Adrenal gland (tissue), 12 donors: ENCODE results near the gene CTRB1. TPM values are rescaled to one million over a fixed set of nuclear protein-coding genes. Genes with fewer than 3 reads are reported as not detected.
"Not testable (repeated sequence)": the region's sequence is repeated elsewhere in the genome, so short reads cannot be mapped to it uniquely, and the experiment has no call there.

Experiments used
- DNase-seq, 7 donors: peaks; one replicate each; pipeline ENCODE4 v3.0.0-alpha.2; 2019 to 2020
- H3K27ac ChIP-seq, 5 donors: fragments of 200-600 bp; sonication (generic) in 4 of 5; 1 replicate in 3 of 5; 2 replicates in 2 of 5; pipeline versions ENCODE4 v1.5.1 to v1.8.0; 2016 to 2020; ENCODE audit warnings: mild to moderate bottlenecking in 1 of 5
- H3K27me3 ChIP-seq: fragments of 200-600 bp; 2 replicates; pipeline ENCODE4 v1.8.0; 2021
- H3K36me3 ChIP-seq, 2 donors: fragments of 200-600 bp; replicated peaks in 1 of 2; 1 replicate in 1 of 2; 2 replicates in 1 of 2; pipeline versions ENCODE4 v1.5.1 to v1.8.0; 2018 to 2022
- H3K4me1 ChIP-seq, 2 donors: fragments of 200-600 bp; replicated peaks in 1 of 2; 1 replicate in 1 of 2; 2 replicates in 1 of 2; pipeline versions ENCODE4 v1.5.1 to v1.8.0; 2018 to 2021
- H3K4me3 ChIP-seq, 4 donors: fragments of 200-600 bp; sonication (generic) in 3 of 4; one replicate each; pipeline ENCODE4 v1.5.1; 2016 to 2018
- H3K9me3 ChIP-seq, 3 donors: fragments of 200-600 bp; sonication (generic) in 1 of 3; replicated peaks in 1 of 3; 1 replicate in 2 of 3; 2 replicates in 1 of 3; pipeline versions ENCODE4 v1.5.1 to v1.8.0; 2016 to 2021
- POLR2A ChIP-seq, 2 donors: fragments of 450-650 bp; IDR thresholded peaks; one replicate each; pipeline ENCODE4 v1.6.1; 2017; ENCODE audit warnings: antibody characterized with exemption in 2 of 2, mild to moderate bottlenecking in 2 of 2, moderate library complexity in 1 of 2
- WGBS, 4 donors: extraction: QIAGEN DNeasy Blood & Tissue Kit in 2 of 4; methylation state at CpG; one replicate each; pipeline versions ENCODE4 v1.1.5 to v1.1.7; 2013 to 2017; 5-methylcytosine and 5-hydroxymethylcytosine counted together
- intact Hi-C, 2 donors: fragments of 100-400 bp; cut with DNase I; formaldehyde crosslinking; loops; one replicate each; pipeline versions ENCODE4 v1.14.1 to v1.15.0; 2022 to 2023
- polyA plus RNA-seq, 3 donors: library from polyadenylated mRNA; stranded (reverse); fragments of 200-250 nt in 2 of 3; fragments of 350-450 nt in 1 of 3; fragmentation: Illumina TruSeq in 1 of 3; extraction: RNeasy Lipid Tissue Mini Kit (QIAGEN cat#74804) in 1 of 3; gene quantifications; one replicate each; pipeline ENCODE4 v1.2.3, GENCODE V29; 2013 to 2014
- total RNA-seq, 9 donors: library from RNA; depleted of rRNA in 4 of 9; stranded (reverse); fragments of >200 nt in 4 of 9; fragments of 120-200 nt in 1 of 9; fragmentation: NEBNext Ultra II Directional in 1 of 9; extraction: Animal tissue kit (Norgen Biotek cat#: 25700) in 1 of 9; gene quantifications; one replicate each; pipeline versions ENCODE4 v1.1.0 to v1.2.4, GENCODE V29; 2013 to 2023
- TF ChIP-seq, protein P1 (sequence below), 6 experiments: fragments of 450-650 bp in 4 of 6; fragments of 200-600 bp in 2 of 6; sonication (generic) in 1 of 6; IDR thresholded peaks; 1 replicate in 5 of 6; 2 replicates in 1 of 6; pipeline versions ENCODE4 v1.5.1 to v1.8.0; 2016 to 2021; ENCODE audit warnings: antibody characterized with exemption in 6 of 6, mild to moderate bottlenecking in 2 of 6, moderate library complexity in 1 of 6
- donor health status: healthy with polysubstance abuse.
- donor health status: Bipolar disorder and iron deficiency.
- donor health status: DM: yes; HTN: yes; CAD: no.
- donor health status: DM: no; HTN: no; CAD: no.
- donor health status: DM: no; HTN: no; CAD: no.
- donor health status: DM: yes; HTN: yes; CAD: no.

CTRB1 gene
- total and polyA plus RNA-seq, 12 donors: 0.67 to 9.9 (median 2.0) TPM; not detected in 3

DNA sequence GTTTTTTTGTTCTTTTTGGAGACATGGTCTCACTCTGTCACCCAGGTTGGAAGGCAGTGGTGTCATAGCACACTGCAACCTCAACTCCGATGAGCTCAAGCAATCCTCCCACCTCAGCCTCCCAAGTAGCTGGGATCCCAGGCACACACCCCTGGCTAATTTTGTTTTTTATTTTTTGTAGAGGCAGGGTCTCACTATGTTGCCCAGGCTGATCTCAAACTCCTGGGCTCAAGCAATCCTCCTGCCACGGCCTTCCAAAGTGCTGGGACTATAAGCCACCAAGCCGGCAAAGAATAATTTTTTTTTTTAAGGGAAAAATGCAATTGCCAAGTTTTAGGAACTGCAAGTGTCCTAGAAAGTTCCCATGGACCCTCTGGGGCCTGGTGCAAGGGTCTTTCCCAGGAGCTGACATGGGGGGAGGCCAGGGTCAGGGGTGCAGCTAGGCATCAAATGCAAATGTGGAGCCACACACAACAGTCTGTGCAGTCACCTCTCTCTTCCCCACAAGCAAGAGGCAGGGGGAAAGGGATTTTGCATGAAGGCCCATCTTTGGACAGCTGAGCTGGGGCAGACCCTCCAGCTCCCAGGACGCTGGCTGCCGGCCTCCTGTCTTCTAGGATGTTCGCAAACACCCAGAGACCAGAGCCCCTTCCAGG, 52.8 kb downstream of the CTRB1 start:
- 74 to 94% (median 82%) methylated on average over 3 to 6 of the region's 6 CpGs for WGBS, 4 donors
- TF ChIP-seq, protein P1, sequence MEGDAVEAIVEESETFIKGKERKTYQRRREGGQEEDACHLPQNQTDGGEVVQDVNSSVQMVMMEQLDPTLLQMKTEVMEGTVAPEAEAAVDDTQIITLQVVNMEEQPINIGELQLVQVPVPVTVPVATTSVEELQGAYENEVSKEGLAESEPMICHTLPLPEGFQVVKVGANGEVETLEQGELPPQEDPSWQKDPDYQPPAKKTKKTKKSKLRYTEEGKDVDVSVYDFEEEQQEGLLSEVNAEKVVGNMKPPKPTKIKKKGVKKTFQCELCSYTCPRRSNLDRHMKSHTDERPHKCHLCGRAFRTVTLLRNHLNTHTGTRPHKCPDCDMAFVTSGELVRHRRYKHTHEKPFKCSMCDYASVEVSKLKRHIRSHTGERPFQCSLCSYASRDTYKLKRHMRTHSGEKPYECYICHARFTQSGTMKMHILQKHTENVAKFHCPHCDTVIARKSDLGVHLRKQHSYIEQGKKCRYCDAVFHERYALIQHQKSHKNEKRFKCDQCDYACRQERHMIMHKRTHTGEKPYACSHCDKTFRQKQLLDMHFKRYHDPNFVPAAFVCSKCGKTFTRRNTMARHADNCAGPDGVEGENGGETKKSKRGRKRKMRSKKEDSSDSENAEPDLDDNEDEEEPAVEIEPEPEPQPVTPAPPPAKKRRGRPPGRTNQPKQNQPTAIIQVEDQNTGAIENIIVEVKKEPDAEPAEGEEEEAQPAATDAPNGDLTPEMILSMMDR (IDR thresholded peaks at IDR 0.05): no peak
- TF ChIP-seq POLR2A (IDR thresholded peaks at IDR 0.05): no peak
- no peak for DNase-seq

DNA sequence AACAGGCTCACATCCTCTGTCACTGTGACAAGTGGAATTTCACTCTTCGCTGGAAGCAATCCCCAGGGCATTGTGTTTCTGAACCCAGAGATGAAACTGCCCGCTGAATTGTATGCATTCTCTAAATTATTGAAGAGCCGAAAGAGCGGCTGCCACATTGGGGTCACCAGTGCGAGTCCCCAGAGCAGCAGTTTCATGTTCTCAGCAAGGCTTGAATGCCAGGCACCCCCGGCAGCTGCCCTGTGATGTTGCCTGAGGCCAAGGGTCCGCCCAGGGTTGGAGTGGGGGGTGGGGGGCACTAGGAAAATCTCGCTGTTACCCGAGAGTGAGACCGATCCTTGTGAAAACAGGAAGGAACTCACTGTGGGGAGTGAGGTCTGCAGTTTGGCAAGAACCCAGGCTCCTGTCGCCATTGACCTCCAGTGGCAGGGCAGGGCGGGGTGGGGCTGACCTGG, 53.3 kb downstream of the CTRB1 start:
- intact Hi-C loops: no loop called here
- peaks cover 9 to 17% of the 10 kb centered on the region in 2 donors for H3K4me1 ChIP-seq
- peak overlapping the region in 1 of 5 donors; percentile 5 for H3K27ac ChIP-seq
- no peak for DNase-seq
- H3K27me3 ChIP-seq: no peaks in the 10 kb centered on the region
- WGBS, 4 donors: 32 to 69% (median 52%) methylated on average over 7 to 12 of the region's 12 CpGs
- H3K9me3 ChIP-seq: no peaks in the 10 kb centered on the region
- no peaks in the 10 kb centered on the region for H3K36me3 ChIP-seq
- TF ChIP-seq POLR2A (IDR thresholded peaks at IDR 0.05): no peak
- TF ChIP-seq, protein P1 (IDR thresholded peaks at IDR 0.05): no peak
- H3K4me3 ChIP-seq: no peak overlapping the region

More for the DNA sequence above, 52.8 kb downstream of the CTRB1 start:
- intact Hi-C loops: no loop called here
- Histone ChIP-seq H3K36me3 (no peaks in the 10 kb centered on the region), H3K4me1 (peaks cover 12 to 17% of the 10 kb centered on the region in 2 donors), H3K9me3 (no peaks in the 10 kb centered on the region), H3K4me3 (no peak overlapping the region), H3K27ac (peak overlapping the region in 1 of 5 donors; percentile 5), H3K27me3 (no peaks in the 10 kb centered on the region)

DNA sequence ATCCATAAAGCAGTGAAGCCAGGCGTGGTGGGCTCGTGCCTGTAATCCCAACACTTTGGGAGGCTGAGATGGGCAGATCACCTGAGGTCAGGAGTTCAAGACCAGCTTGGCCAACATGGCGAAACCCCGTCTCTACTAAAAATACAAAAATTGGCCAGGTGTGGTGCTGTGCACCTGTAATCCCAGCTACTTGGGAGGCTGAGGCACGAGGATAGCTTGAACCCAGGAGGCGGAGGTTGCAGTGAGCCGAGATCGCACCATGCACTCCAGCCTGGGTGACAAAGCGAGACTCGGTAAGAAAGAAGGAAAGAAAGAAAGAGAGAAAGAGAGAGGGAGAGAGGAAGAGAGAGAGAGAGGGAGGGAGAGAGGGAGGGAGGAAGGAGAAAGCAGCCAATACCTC, 53.8 kb downstream of the CTRB1 start:
- H3K36me3 ChIP-seq, intact Hi-C loops, H3K27ac ChIP-seq, H3K4me3 ChIP-seq, DNase-seq, H3K27me3 ChIP-seq, H3K9me3 ChIP-seq: not testable (repeated sequence)
- WGBS, 4 donors: 92 to 94% (median 93%) methylated on average over 10 of the region's 10 CpGs
- H3K4me1 ChIP-seq: peaks cover 7 to 16% of the 10 kb centered on the region in 2 donors

DNA sequence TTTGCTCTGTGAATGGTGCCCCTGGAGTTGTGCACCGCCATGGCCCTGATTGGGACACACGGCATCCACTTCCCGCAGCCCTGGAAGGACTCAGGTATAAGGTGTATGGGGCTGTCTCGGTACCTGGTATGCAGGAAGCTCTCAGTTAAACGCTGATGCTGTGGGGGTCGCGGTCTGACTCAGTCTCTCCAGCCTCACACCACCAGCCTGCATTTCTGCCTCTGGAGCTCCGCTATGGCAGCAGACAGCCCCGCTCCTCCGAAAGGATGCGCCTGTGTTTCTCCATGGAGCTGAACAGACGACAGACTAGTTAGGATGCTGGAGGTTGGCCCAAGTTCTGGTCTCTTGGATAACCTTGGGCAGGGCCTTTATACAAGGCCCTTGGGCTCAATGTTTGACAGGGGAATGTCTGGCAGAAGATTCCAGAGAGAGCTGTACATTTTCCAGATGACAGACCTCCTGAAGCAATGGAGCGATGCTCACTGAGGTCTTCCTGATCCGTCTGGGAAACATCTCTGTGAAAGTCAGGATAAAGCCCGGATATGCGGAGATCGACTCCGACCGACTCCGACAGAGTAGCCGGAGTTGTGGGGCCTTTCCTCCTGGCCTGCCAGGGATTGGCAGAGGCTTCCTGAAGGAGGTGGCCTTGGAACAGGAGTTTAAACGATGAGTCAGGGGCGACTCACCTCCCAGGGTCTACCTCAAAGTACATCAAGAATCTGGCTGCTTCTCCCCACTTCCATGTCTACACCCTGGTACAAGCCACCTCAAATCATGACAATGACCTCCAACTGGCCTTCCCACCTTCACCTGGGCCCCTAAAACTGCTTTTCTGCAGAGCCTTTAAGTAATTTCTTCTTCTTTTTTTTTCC, 54.5 kb downstream of the CTRB1 start:
- DNase-seq: peak in 2 of 7 donors; percentile 39 to 48
- H3K9me3 ChIP-seq: no peaks in the 10 kb centered on the region
- H3K27ac ChIP-seq: no peak overlapping the region
- peaks cover under 1 to 10% of the 10 kb centered on the region in 2 donors for H3K4me1 ChIP-seq
- H3K4me3 ChIP-seq: no peak overlapping the region
- no peaks in the 10 kb centered on the region for H3K27me3 ChIP-seq
- 67 to 70% (median 69%) methylated on average over 15 to 23 of the region's 23 CpGs for WGBS, 4 donors
- H3K36me3 ChIP-seq: no peaks in the 10 kb centered on the region
- intact Hi-C loops: no loop called here
- TF ChIP-seq, protein P1 (IDR thresholded peaks at IDR 0.05): no peak
- no peak for TF ChIP-seq POLR2A (IDR thresholded peaks at IDR 0.05)

Other genes with a start within 250 kb of the CTRB1 start
- gene WDR59, start 233.9 kb upstream of the CTRB1 start, total RNA-seq: 100 to 1,000 TPM in 1 of 9 donors, 10 to 100 TPM in 8; 21.5 to 130 (median 71.3) TPM
- gene WDR59, start 233.9 kb upstream of the CTRB1 start, polyA plus RNA-seq: 10 to 100 TPM; 56.7 to 71.1 (median 57.0) TPM
- gene ZNRF1, start 220.0 kb upstream of the CTRB1 start, total RNA-seq: 10 to 100 TPM; 10.9 to 29.2 (median 27.1) TPM
- gene ZNRF1, start 220.0 kb upstream of the CTRB1 start, polyA plus RNA-seq: 10 to 100 TPM in 2 of 3 donors, 1 to 10 TPM in 1; 9.9 to 20.7 (median 13.6) TPM
- 10 to 100 TPM in 8 of 9 donors, 1 to 10 TPM in 1; 2.4 to 46.0 (median 21.6) TPM for gene LDHD, start 102.2 kb upstream of the CTRB1 start, total RNA-seq
- 10 to 100 TPM; 11.8 to 18.9 (median 12.1) TPM for gene LDHD, start 102.2 kb upstream of the CTRB1 start, polyA plus RNA-seq
- 10 to 100 TPM in 3 of 9 donors, 1 to 10 TPM in 6; 5.9 to 15.1 (median 9.6) TPM for gene ZFP1, start 70.5 kb upstream of the CTRB1 start, total RNA-seq
- gene ZFP1, start 70.5 kb upstream of the CTRB1 start, polyA plus RNA-seq: 10 to 100 TPM in 1 of 3 donors, 1 to 10 TPM in 2; 4.5 to 10.5 (median 6.9) TPM
- 10 to 100 TPM in 1 of 9 donors, 1 to 10 TPM in 4, not detected in 4; 1.5 to 15.1 (median 3.8) TPM for gene CTRB2, start 11.8 kb upstream of the CTRB1 start, total RNA-seq
- gene CTRB2, start 11.8 kb upstream of the CTRB1 start, polyA plus RNA-seq: 1 to 10 TPM in 1 of 3 donors, under 1 TPM in 1, not detected in 1; 0.88 to 2.5 TPM
- gene BCAR1, start 32.6 kb downstream of the CTRB1 start, total RNA-seq: 10 to 100 TPM; 18.2 to 74.9 (median 64.8) TPM
- 10 to 100 TPM; 10.2 to 87.7 (median 54.3) TPM for gene BCAR1, start 32.6 kb downstream of the CTRB1 start, polyA plus RNA-seq
- gene CFDP1, start 214.5 kb downstream of the CTRB1 start, total RNA-seq: 100 to 1,000 TPM in 1 of 9 donors, 10 to 100 TPM in 8; 40.6 to 129 (median 52.1) TPM
- 100 to 1,000 TPM in 1 of 3 donors, 10 to 100 TPM in 2; 61.0 to 121 (median 83.4) TPM for gene CFDP1, start 214.5 kb downstream of the CTRB1 start, polyA plus RNA-seq
- gene TMEM170A, start 245.7 kb downstream of the CTRB1 start, total RNA-seq: 10 to 100 TPM; 19.2 to 40.7 (median 22.8) TPM
- gene TMEM170A, start 245.7 kb downstream of the CTRB1 start, polyA plus RNA-seq: 10 to 100 TPM in 2 of 3 donors, 1 to 10 TPM in 1; 5.4 to 19.8 (median 10.1) TPM